Urinary bladder (tissue), 4 donors: ENCODE data around the gene NR2F1. TPM values are rescaled to one million over a fixed set of nuclear protein-coding genes. Genes with fewer than 3 reads are reported as not detected.
A peak's percentile ranks its signal among the peaks of the same experiment; 100 is the strongest.

ENCODE experiments used
- DNase-seq: peaks from one replicate; pipeline ENCODE4 v3.0.0-alpha.2; 2015; ENCODE audit errors: extremely low spot score
- H3K27ac ChIP-seq: one replicate; pipeline ENCODE4 v1.5.1; 2013; ENCODE audit warnings: low read depth, mild to moderate bottlenecking, moderate library complexity
- H3K36me3 ChIP-seq: one replicate; pipeline ENCODE4 v1.6.1; 2013; ENCODE audit warnings: mild to moderate bottlenecking, moderate library complexity; ENCODE audit not compliant: insufficient read depth
- H3K4me1 ChIP-seq: one replicate; pipeline ENCODE4 v1.6.1; 2013; ENCODE audit warnings: mild to moderate bottlenecking, moderate library complexity; ENCODE audit not compliant: insufficient read depth
- H3K4me3 ChIP-seq: one replicate; pipeline ENCODE4 v1.5.1; 2013; ENCODE audit warnings: low read depth, low read length
- whole genome bisulfite sequencing: extraction: QIAGEN DNeasy Blood & Tissue Kit; methylation state at CpG from one replicate; pipeline ENCODE4 v1.1.7; 2013; 5-methylcytosine and 5-hydroxymethylcytosine counted together
- polyA plus RNA-seq: library from polyadenylated mRNA; stranded (reverse); fragments of 200-250 nt; gene quantifications from one replicate; pipeline ENCODE4 v1.2.3, GENCODE V29; 2013
- total RNA-seq: library from RNA; depleted of rRNA; stranded (reverse); fragments of >200 nt; gene quantifications from one replicate; pipeline ENCODE4 v1.2.3, GENCODE V29; 2014
- donor health status: healthy with polysubstance abuse.
- donor health status: healthy.

NR2F1 gene
- total and polyA plus RNA-seq, 2 donors, result 64.8 to 149 TPM

GRCh38 chr5:93583439-93583767, 381 bp downstream of the NR2F1 start:
- WGBS, result under 1% methylated on average over 4 of the region's 4 CpGs
- H3K36me3 ChIP-seq, result no peaks in the 10 kb centered on the region
- peak overlapping the region; percentile 57 for H3K27ac ChIP-seq
- H3K4me3 ChIP-seq, result peak overlapping the region; percentile 99
- H3K4me1 ChIP-seq, result no peaks in the 10 kb centered on the region
- DNase-seq, result no peak

GRCh38 chr5:93583768-93584595, 960 bp downstream of the NR2F1 start:
- H3K36me3 ChIP-seq, result no peaks in the 10 kb centered on the region
- no peaks in the 10 kb centered on the region for H3K4me1 ChIP-seq
- H3K27ac ChIP-seq, result peak overlapping the region; percentile 85
- WGBS, result under 1% methylated on average over 110 of the region's 110 CpGs
- DNase-seq, result no peak
- H3K4me3 ChIP-seq, result peak overlapping the region; percentile 99

- under 1% methylated on average over 38 of the region's 48 CpGs for WGBS
- no peaks in the 10 kb centered on the region for H3K36me3 ChIP-seq
- H3K4me3 ChIP-seq, result peak overlapping the region; percentile 99
- no peak for DNase-seq
- H3K27ac ChIP-seq, result peak overlapping the region; percentile 85
- no peaks in the 10 kb centered on the region for H3K4me1 ChIP-seq
Observed at GRCh38 chr5:93584596-93585040, 1.6 kb downstream of the NR2F1 start.

- peak overlapping the region; percentile 99 for H3K4me3 ChIP-seq
- no peak for DNase-seq
- no peaks in the 10 kb centered on the region for H3K4me1 ChIP-seq
- no peaks in the 10 kb centered on the region for H3K36me3 ChIP-seq
- peak overlapping the region; percentile 80 for H3K27ac ChIP-seq
- 2% methylated on average over 70 of the region's 70 CpGs for WGBS
Observed at GRCh38 chr5:93585041-93585766, 2.2 kb downstream of the NR2F1 start.

- 10% methylated on average over 13 of the region's 13 CpGs for WGBS
- no peaks in the 10 kb centered on the region for H3K4me1 ChIP-seq
- peak overlapping the region; percentile 99 for H3K4me3 ChIP-seq
- no peak for DNase-seq
- H3K27ac ChIP-seq, result peak overlapping the region; percentile 80
- no peaks in the 10 kb centered on the region for H3K36me3 ChIP-seq
Observed at GRCh38 chr5:93585767-93586385, 2.9 kb downstream of the NR2F1 start.

- Histone ChIP-seq H3K27ac (peak overlapping the region; percentile 2), H3K36me3 (no peaks in the 10 kb centered on the region), H3K4me3 (peak overlapping the region; percentile 99), H3K4me1 (no peaks in the 10 kb centered on the region)
- DNase-seq, result no peak
- 31% methylated on average over 11 of the region's 11 CpGs for WGBS
Observed at GRCh38 chr5:93586736-93587596, 3.9 kb downstream of the NR2F1 start.

GRCh38 chr5:93587597-93588351, 4.8 kb downstream of the NR2F1 start:
- H3K36me3 ChIP-seq, result no peaks in the 10 kb centered on the region
- H3K27ac ChIP-seq, result peak overlapping the region; percentile 46
- DNase-seq, result no peak
- H3K4me3 ChIP-seq, result peak overlapping the region; percentile 91
- H3K4me1 ChIP-seq, result no peaks in the 10 kb centered on the region
- WGBS, result 20% methylated on average over 59 of the region's 59 CpGs

- H3K4me1 ChIP-seq, result no peaks in the 10 kb centered on the region
- H3K4me3 ChIP-seq, result peak overlapping the region; percentile 91
- 22% methylated on average over 78 of the region's 78 CpGs for WGBS
- peak overlapping the region; percentile 46 for H3K27ac ChIP-seq
- DNase-seq, result no peak
- no peaks in the 10 kb centered on the region for H3K36me3 ChIP-seq
Observed at GRCh38 chr5:93588352-93589151, 5.5 kb downstream of the NR2F1 start.

GRCh38 chr5:93589152-93589828, 6.3 kb downstream of the NR2F1 start:
- 46% methylated on average over 6 of the region's 6 CpGs for WGBS
- no peak overlapping the region for H3K27ac ChIP-seq
- H3K4me3 ChIP-seq, result peak overlapping the region; percentile 91
- H3K4me1 ChIP-seq, result no peaks in the 10 kb centered on the region
- DNase-seq, result no peak
- H3K36me3 ChIP-seq, result no peaks in the 10 kb centered on the region

- H3K36me3 ChIP-seq, result no peaks in the 10 kb centered on the region
- H3K4me3 ChIP-seq, result peak overlapping the region; percentile 91
- H3K4me1 ChIP-seq, result no peaks in the 10 kb centered on the region
- 28% methylated on average over 2 of the region's 2 CpGs for WGBS
- DNase-seq, result no peak
- H3K27ac ChIP-seq, result no peak overlapping the region
Observed at GRCh38 chr5:93589829-93590215, 6.8 kb downstream of the NR2F1 start.

- DNase-seq, result no peak
- H3K4me1 ChIP-seq, result no peaks in the 10 kb centered on the region
- H3K4me3 ChIP-seq, result no peak overlapping the region
- WGBS, result 28% methylated on average over 3 of the region's 3 CpGs
- no peak overlapping the region for H3K27ac ChIP-seq
- H3K36me3 ChIP-seq, result no peaks in the 10 kb centered on the region
Observed at GRCh38 chr5:93590493-93590892, 7.5 kb downstream of the NR2F1 start.
